OCI-LY1 (cell line): Measurements from ENCODE around the gene C2CD4B.

Experiments
- CTCF ChIP-seq: fragments of 200-600 bp; sonication (generic), shearing (Covaris generic); IDR thresholded peaks from 2 replicates; pipeline ENCODE4 v1.5.1; 2017; ENCODE audit warnings: mild to moderate bottlenecking, antibody characterized with exemption, low read length, moderate library complexity, mixed read lengths
- EZH2 ChIP-seq: fragments of 200-600 bp; sonication (generic), shearing (Covaris generic); IDR thresholded peaks from 2 replicates; pipeline ENCODE4 v1.8.0; 2017; ENCODE audit warnings: borderline replicate concordance, mixed run types, mild to moderate bottlenecking, antibody characterized with exemption, low read length, moderate library complexity, mixed read lengths

- TF ChIP-seq CTCF = no peak
- TF ChIP-seq EZH2 = no peak
Measured at GRCh38 chr15:62186578-62186977, 21.5 kb upstream of the C2CD4B start.
